B cell (primary cell): ENCODE results near the gene RNF112. TPM values are rescaled to one million over a fixed set of nuclear protein-coding genes. Genes with fewer than 3 reads are reported as not detected.

Source experiments
- ATAC-seq: fragments of 200-7000 bp; cut with Tn5 transposase; one replicate; pipeline ENCODE4 v1.10.0; 2021; ENCODE audit warnings: low read depth, mild to moderate bottlenecking, moderate number of reproducible peaks, moderate library complexity
- CTCF ChIA-PET: fragments of 350-600 bp; sonication (Branson Sonifier 250); formaldehyde crosslinking; loops from one replicate; lab custom pipeline; 2021; ENCODE audit warnings: antibody characterized with exemption, inconsistent platforms; lab: Charles Lee
- POLR2A ChIA-PET: fragments of 350-600 bp; sonication (Branson Sonifier 250); formaldehyde crosslinking; loops from one replicate; lab custom pipeline; 2021; ENCODE audit warnings: antibody characterized with exemption; lab: Charles Lee
- DNase-seq: peaks from one replicate; pipeline ENCODE4 v3.0.0; 2013
- H2AFZ ChIP-seq: 2 replicates; pipeline ENCODE4 v1.6.1; 2012; ENCODE audit warnings: mild to moderate bottlenecking, low read depth, low read length; ENCODE audit not compliant: insufficient read depth, poor library complexity, severe bottlenecking
- H3K27ac ChIP-seq, 2 donors: 1 replicate in 1 of 2; 2 replicates in 1 of 2; pipeline ENCODE4 v1.5.1; 2012 to 2013; ENCODE audit warnings: low read length in 2 of 2, mild to moderate bottlenecking in 2 of 2, moderate library complexity in 1 of 2
- H3K27me3 ChIP-seq, 4 experiments: fragments of 200-600 bp in 1 of 4; sonication (generic) in 1 of 4; replicated peaks in 1 of 4; 1 replicate in 2 of 4; 2 replicates in 2 of 4; pipeline versions ENCODE4 v1.6.1 to v1.7.0; 2013 to 2016; ENCODE audit warnings: low read length in 3 of 4, mild to moderate bottlenecking in 2 of 4, mixed read lengths in 1 of 4, moderate library complexity in 1 of 4; ENCODE audit not compliant: insufficient read depth in 4 of 4, control insufficient read depth in 3 of 4; ENCODE audit errors: control extremely low read depth in 1 of 4
- H3K36me3 ChIP-seq, 2 experiments: replicated peaks in 1 of 2; 1 replicate in 1 of 2; 2 replicates in 1 of 2; pipeline versions ENCODE4 v1.6.1 to v1.7.1; 2013; ENCODE audit warnings: low read length in 1 of 2; ENCODE audit not compliant: insufficient read depth in 2 of 2, control insufficient read depth in 1 of 2; ENCODE audit errors: control extremely low read depth in 1 of 2, extremely low read depth in 1 of 2
- H3K4me1 ChIP-seq, 2 donors: fragments of 200-600 bp in 1 of 2; sonication (generic) in 1 of 2; 1 replicate in 1 of 2; 2 replicates in 1 of 2; pipeline versions ENCODE4 v1.5.1 to v1.6.1; 2013 to 2017; ENCODE audit warnings: low read length in 2 of 2; ENCODE audit not compliant: control insufficient read depth in 2 of 2, insufficient read depth in 2 of 2
- H3K4me2 ChIP-seq: replicated peaks from 2 replicates; pipeline ENCODE3; 2012; ENCODE audit warnings: mild to moderate bottlenecking, low read depth, low read length; ENCODE audit not compliant: poor library complexity, severe bottlenecking
- H3K4me3 ChIP-seq, 5 experiments: fragments of 200-600 bp in 1 of 5; sonication (generic) in 1 of 5; 1 replicate in 3 of 5; 2 replicates in 2 of 5; pipeline versions ENCODE4 v1.5.1 to v1.7.0; 2011 to 2016; ENCODE audit warnings: low read length in 4 of 5, mild to moderate bottlenecking in 4 of 5, low read depth in 2 of 5, control low read depth in 1 of 5, moderate library complexity in 1 of 5; ENCODE audit not compliant: insufficient read depth in 1 of 5; ENCODE audit errors: control extremely low read depth in 1 of 5, extremely low read depth in 1 of 5
- H3K79me2 ChIP-seq: fragments of 200-600 bp; sonication (generic); one replicate; pipeline ENCODE4 v1.6.0; 2016; ENCODE audit warnings: low read length; ENCODE audit not compliant: control insufficient read depth, insufficient read depth
- H3K9ac ChIP-seq: fragments of 200-600 bp; sonication (generic); 2 replicates; pipeline ENCODE4 v1.6.1; 2017; ENCODE audit warnings: mild to moderate bottlenecking, low read length, moderate library complexity
- H3K9me3 ChIP-seq, 3 donors: one replicate each; pipeline versions ENCODE4 v1.6.1 to v1.7.1; 2013; ENCODE audit warnings: low read length in 2 of 3; ENCODE audit not compliant: control insufficient read depth in 2 of 3, insufficient read depth in 1 of 3; ENCODE audit errors: control extremely low read depth in 1 of 3
- H4K20me1 ChIP-seq: 2 replicates; pipeline ENCODE4 v1.6.0; 2012; ENCODE audit warnings: mild to moderate bottlenecking, low read length; ENCODE audit not compliant: insufficient read depth, control insufficient read depth, poor library complexity, severe bottlenecking
- H3K27ac Mint-ChIP-seq: one replicate; pipeline ENCODE4 v1.8.0; 2021; ENCODE audit warnings: mixed read lengths
- H3K27me3 Mint-ChIP-seq: one replicate; pipeline ENCODE4 v1.8.0; 2021; ENCODE audit warnings: mixed read lengths
- H3K4me1 Mint-ChIP-seq: one replicate; pipeline ENCODE4 v1.8.0; 2021; ENCODE audit warnings: mixed read lengths
- H3K4me3 Mint-ChIP-seq: one replicate; pipeline ENCODE4 v1.8.0; 2021; ENCODE audit warnings: mixed read lengths
- H3K9me3 Mint-ChIP-seq: one replicate; pipeline ENCODE4 v1.8.0; 2022; ENCODE audit warnings: mixed read lengths; ENCODE audit not compliant: insufficient read depth
- EZH2 ChIP-seq: IDR thresholded peaks from 2 replicates; pipeline ENCODE4 v1.6.1; 2012; ENCODE audit warnings: borderline replicate concordance, low read depth, mild to moderate bottlenecking, moderate library complexity, low read length; ENCODE audit not compliant: insufficient read depth, poor library complexity, severe bottlenecking
- WGBS: methylation state at CpG from one replicate; pipeline ENCODE4 v1.1.5; 2013; ENCODE audit warnings: missing lambda C conversion rate; ENCODE audit not compliant: insufficient coverage; 5-methylcytosine and 5-hydroxymethylcytosine counted together
- intact Hi-C: fragments of 100-400 bp; cut with micrococcal nuclease; formaldehyde crosslinking; loops from one replicate; pipeline ENCODE4 v1.10.0; 2022
- polyA plus RNA-seq: library from polyadenylated mRNA; depleted of rRNA; stranded (reverse); fragments of >200 nt; gene quantifications from 2 replicates; pipeline ENCODE4 v1.2.3, GENCODE V29; 2012
- total RNA-seq, 2 donors: library from RNA; stranded (reverse); fragments of 120-200 nt in 1 of 2; gene quantifications; 1 replicate in 1 of 2; 2 replicates in 1 of 2; pipeline versions ENCODE4 v1.2.3 to v1.2.4, GENCODE V29; 2013 to 2022
- TF ChIP-seq, protein P1 (sequence below): fragments of 200-600 bp; IDR thresholded peaks from one replicate; pipeline ENCODE4 v1.8.0; 2022; ENCODE audit warnings: antibody characterized with exemption, mild to moderate bottlenecking

Gene RNF112
- total and polyA plus RNA-seq, 2 donors (not counting 1 experiment from before 2014, with no cell fraction given), result 0.30 to 0.62 TPM

DNA sequence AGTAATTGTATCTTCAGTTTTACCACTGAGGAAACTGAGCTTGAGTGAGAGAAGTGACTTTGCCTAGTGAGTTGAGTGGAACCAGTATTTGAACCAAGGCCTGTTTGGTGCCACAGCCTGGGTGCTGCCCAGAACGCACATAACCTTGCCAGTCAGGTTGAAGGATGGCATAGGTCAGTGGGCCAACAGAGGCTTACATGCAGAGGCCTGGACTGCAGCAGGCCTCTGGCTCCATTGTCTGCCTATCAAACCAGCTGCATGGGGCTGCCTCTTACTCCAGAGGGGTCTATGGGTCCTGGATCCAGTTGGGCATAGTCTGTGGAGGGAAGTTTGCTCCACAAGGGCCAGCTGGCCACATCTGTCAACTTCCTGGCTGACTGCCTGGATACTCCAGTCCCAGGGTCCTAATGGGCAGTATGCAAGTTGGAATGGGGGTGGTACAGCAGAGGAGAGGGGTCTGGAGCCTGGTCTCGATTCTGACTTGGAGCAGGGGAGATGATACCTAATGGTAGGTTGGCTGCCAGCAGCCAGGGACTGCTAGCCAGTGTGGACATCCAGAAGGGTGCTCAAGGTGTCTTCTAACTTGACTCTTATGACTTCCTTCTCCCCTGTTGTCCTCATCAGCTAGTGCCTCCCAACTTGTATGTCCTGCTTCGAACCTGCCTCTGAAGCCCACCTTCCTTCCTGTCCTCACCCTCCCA lies 11.1 kb upstream of the RNF112 start:
- Mint-ChIP-seq H3K27ac (no peak overlapping the region), H3K9me3 (no peaks in the 10 kb centered on the region), H3K4me3 (no peak overlapping the region), H3K27me3 (peaks cover 27% of the 10 kb centered on the region), H3K4me1 (no peaks in the 10 kb centered on the region)
- Histone ChIP-seq H2AFZ (no peak overlapping the region), H3K4me1 (no peaks in the 10 kb centered on the region), H4K20me1 (no peaks in the 10 kb centered on the region), H3K79me2 (no peaks in the 10 kb centered on the region), H3K27me3 (peaks cover 0 to 14% (median 1%) of the 10 kb centered on the region in 4 experiments), H3K4me2 (no peak overlapping the region), H3K27ac (no peak overlapping the region), H3K36me3 (no peaks in the 10 kb centered on the region), H3K9ac (no peak overlapping the region), H3K9me3 (no peaks in the 10 kb centered on the region), H3K4me3 (no peak overlapping the region)
- ChIA-PET CTCF (no interaction called here), POLR2A (interaction anchor here (0.9 kb wide), 1 partner anchor 1512 kb away, joined by 7 read pairs; no protein-coding TSS in a partner anchor)
- TF ChIP-seq, protein P1, sequence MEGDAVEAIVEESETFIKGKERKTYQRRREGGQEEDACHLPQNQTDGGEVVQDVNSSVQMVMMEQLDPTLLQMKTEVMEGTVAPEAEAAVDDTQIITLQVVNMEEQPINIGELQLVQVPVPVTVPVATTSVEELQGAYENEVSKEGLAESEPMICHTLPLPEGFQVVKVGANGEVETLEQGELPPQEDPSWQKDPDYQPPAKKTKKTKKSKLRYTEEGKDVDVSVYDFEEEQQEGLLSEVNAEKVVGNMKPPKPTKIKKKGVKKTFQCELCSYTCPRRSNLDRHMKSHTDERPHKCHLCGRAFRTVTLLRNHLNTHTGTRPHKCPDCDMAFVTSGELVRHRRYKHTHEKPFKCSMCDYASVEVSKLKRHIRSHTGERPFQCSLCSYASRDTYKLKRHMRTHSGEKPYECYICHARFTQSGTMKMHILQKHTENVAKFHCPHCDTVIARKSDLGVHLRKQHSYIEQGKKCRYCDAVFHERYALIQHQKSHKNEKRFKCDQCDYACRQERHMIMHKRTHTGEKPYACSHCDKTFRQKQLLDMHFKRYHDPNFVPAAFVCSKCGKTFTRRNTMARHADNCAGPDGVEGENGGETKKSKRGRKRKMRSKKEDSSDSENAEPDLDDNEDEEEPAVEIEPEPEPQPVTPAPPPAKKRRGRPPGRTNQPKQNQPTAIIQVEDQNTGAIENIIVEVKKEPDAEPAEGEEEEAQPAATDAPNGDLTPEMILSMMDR, result no peak
- TF ChIP-seq EZH2, result no peak
- WGBS, result 82% methylated on average over 3 of the region's 3 CpGs
- no peak for DNase-seq
- ATAC-seq, result no peak
- intact Hi-C loops, result no loop called here

DNA sequence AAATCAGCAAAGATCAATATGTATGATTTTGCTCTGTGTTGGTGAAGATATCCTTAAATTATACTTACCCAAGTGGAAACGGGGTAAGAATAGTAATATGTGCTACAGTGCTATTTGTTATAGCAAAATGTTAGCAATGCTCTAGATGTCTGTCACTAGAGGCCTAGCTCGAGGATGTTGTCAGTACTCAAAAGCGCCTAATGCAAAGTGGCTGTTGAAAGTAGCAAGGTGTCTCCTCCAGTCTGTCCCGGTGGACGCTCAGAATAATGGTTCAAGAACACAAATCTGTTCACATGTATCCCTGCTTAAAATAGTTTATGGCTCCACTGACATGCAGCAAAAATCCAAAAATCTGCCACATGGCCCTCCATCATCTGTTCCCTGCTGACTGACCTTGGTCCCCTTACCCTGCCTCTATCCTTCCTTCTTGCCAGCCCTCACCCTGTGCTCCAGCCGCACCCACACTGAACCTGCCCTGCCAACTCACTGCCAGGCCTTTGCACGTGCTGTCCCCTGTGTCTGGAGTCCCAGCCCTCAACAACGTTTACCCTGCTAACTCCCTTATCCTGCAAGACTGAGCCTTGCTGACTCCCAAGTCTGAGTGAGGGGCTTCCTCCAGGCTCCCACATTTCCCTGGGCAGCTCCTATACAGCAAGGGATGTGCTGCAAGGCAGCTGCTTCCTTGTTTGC lies 9.6 kb upstream of the RNF112 start:
- CTCF ChIA-PET, result no interaction called here
- no peak for ATAC-seq
- DNase-seq, result no peak
- no peak overlapping the region for H3K4me2 ChIP-seq
- POLR2A ChIA-PET, result no interaction called here
- 95% methylated on average over 7 of the region's 8 CpGs for WGBS
- no peak overlapping the region for H3K9ac ChIP-seq
- no peaks in the 10 kb centered on the region for H4K20me1 ChIP-seq
- no peak overlapping the region for H3K27ac Mint-ChIP-seq
- no peaks in the 10 kb centered on the region for H3K9me3 Mint-ChIP-seq
- H3K36me3 ChIP-seq, result no peaks in the 10 kb centered on the region
- H3K4me1 ChIP-seq, result no peaks in the 10 kb centered on the region
- no peak for TF ChIP-seq EZH2
- TF ChIP-seq, protein P1, result no peak
- no peak overlapping the region for H3K4me3 ChIP-seq
- no peak overlapping the region for H2AFZ ChIP-seq
- H3K9me3 ChIP-seq, result no peaks in the 10 kb centered on the region
- no peaks in the 10 kb centered on the region for H3K4me1 Mint-ChIP-seq
- peaks cover 0 to 14% (median 1%) of the 10 kb centered on the region in 4 experiments for H3K27me3 ChIP-seq
- intact Hi-C loops, result no loop called here
- peaks cover 26% of the 10 kb centered on the region for H3K27me3 Mint-ChIP-seq
- H3K27ac ChIP-seq, result no peak overlapping the region
- no peak overlapping the region for H3K4me3 Mint-ChIP-seq
- H3K79me2 ChIP-seq, result no peaks in the 10 kb centered on the region
